Activated naive CD4-positive, alpha-beta T cell treated with anti-CD3 and anti-CD28 coated beads, Interleukin-2, amount 50 U/mL, for 72 hours (primary cell): ENCODE measurements around the gene SLC22A25. TPM values are rescaled to one million over a fixed set of nuclear protein-coding genes. Genes with fewer than 3 reads are reported as not detected.
"Not testable (repeated sequence)": the region's sequence is repeated elsewhere in the genome, so short reads cannot be mapped to it uniquely, and the experiment has no call there.

Experiments
- ATAC-seq, 2 donors: fragments of 150-1000 bp; cut with Tn5 transposase; 2 replicates each; pipeline ENCODE4 v1.10.0; 2021; ENCODE audit warnings: mild to moderate bottlenecking in 2 of 2, moderate library complexity in 2 of 2
- DNase-seq, 2 donors: peaks; one replicate each; pipeline ENCODE4 v3.0.0; 2021 to 2022; ENCODE audit warnings: low spot score in 2 of 2
- H3K27ac Mint-ChIP-seq, 2 donors: one replicate each; pipeline ENCODE4 v1.8.0; 2022; ENCODE audit warnings: mild to moderate bottlenecking in 2 of 2, mixed read lengths in 2 of 2
- H3K36me3 Mint-ChIP-seq, 2 donors: one replicate each; pipeline ENCODE4 v1.8.0; 2022; ENCODE audit warnings: mixed read lengths in 2 of 2
- H3K9me3 Mint-ChIP-seq, 2 donors: one replicate each; pipeline ENCODE4 v1.8.0; 2022; ENCODE audit warnings: mixed read lengths in 2 of 2
- total RNA-seq, 2 donors: library from RNA; stranded (reverse); gene quantifications; one replicate each; pipeline ENCODE4 v1.2.3, GENCODE V29; 2022

The SLC22A25 gene
- total RNA-seq, 2 donors from 2014 or later = not detected

GRCh38 chr11:63240791-63241379 is 2.5 kb downstream of the SLC22A25 start:
- ATAC-seq (no peak), DNase-seq (no peak)
- Mint-ChIP-seq H3K36me3 (peaks cover 6% of the 10 kb centered on the region in 2 donors), H3K9me3 (peaks cover 5 to 6% of the 10 kb centered on the region in 2 donors), H3K27ac (no peak overlapping the region)

- peaks cover 8 to 10% of the 10 kb centered on the region in 2 donors for H3K9me3 Mint-ChIP-seq
- ATAC-seq (no peak), DNase-seq (no peak)
- no peak overlapping the region for H3K27ac Mint-ChIP-seq
- peaks cover 6 to 12% of the 10 kb centered on the region in 2 donors for H3K36me3 Mint-ChIP-seq
These were observed 3.3 kb downstream of the SLC22A25 start for GRCh38 chr11:63240098-63240497.

GRCh38 chr11:63239254-63239653 is 4.1 kb downstream of the SLC22A25 start:
- ATAC-seq (no peak), DNase-seq (no peak)
- Mint-ChIP-seq H3K9me3 (peaks cover 13 to 14% of the 10 kb centered on the region in 2 donors), H3K27ac (no peak overlapping the region), H3K36me3 (peaks cover 6 to 16% of the 10 kb centered on the region in 2 donors)

GRCh38 chr11:63237413-63237812 is 6.0 kb downstream of the SLC22A25 start:
- peaks cover 15% of the 10 kb centered on the region in 2 donors for H3K9me3 Mint-ChIP-seq
- peaks cover 6 to 16% of the 10 kb centered on the region in 2 donors for H3K36me3 Mint-ChIP-seq
- DNase-seq = no peak
- H3K27ac Mint-ChIP-seq = no peak overlapping the region
- no peak for ATAC-seq

- H3K9me3 Mint-ChIP-seq = peaks cover 17 to 18% of the 10 kb centered on the region in 2 donors
- peaks cover 6 to 16% of the 10 kb centered on the region in 2 donors for H3K36me3 Mint-ChIP-seq
- not testable (repeated sequence) for ATAC-seq, DNase-seq, H3K27ac Mint-ChIP-seq
These were observed 7.6 kb downstream of the SLC22A25 start for GRCh38 chr11:63235471-63236461.

GRCh38 chr11:63229815-63230214 is 13.6 kb downstream of the SLC22A25 start:
- H3K27ac Mint-ChIP-seq = no peak overlapping the region
- DNase-seq = no peak
- peaks cover 0 to under 1% of the 10 kb centered on the region in 2 donors for H3K36me3 Mint-ChIP-seq
- H3K9me3 Mint-ChIP-seq = peaks cover 5 to 6% of the 10 kb centered on the region in 2 donors
- ATAC-seq = no peak

GRCh38 chr11:63227521-63228107 is 15.8 kb downstream of the SLC22A25 start:
- Mint-ChIP-seq H3K27ac (no peak overlapping the region), H3K36me3 (no peaks in the 10 kb centered on the region), H3K9me3 (peaks cover 3 to 4% of the 10 kb centered on the region in 2 donors)
- DNase-seq = no peak
- ATAC-seq = no peak

- DNase-seq (no peak), ATAC-seq (no peak)
- no peaks in the 10 kb centered on the region for H3K36me3 Mint-ChIP-seq
- no peak overlapping the region for H3K27ac Mint-ChIP-seq
- no peaks in the 10 kb centered on the region for H3K9me3 Mint-ChIP-seq
These were observed 16.8 kb downstream of the SLC22A25 start for GRCh38 chr11:63226488-63227114.

- DNase-seq (no peak), ATAC-seq (no peak)
- Mint-ChIP-seq H3K27ac (no peak overlapping the region), H3K9me3 (no peaks in the 10 kb centered on the region), H3K36me3 (no peaks in the 10 kb centered on the region)
These were observed 29.3 kb downstream of the SLC22A25 start for GRCh38 chr11:63214093-63214492.

GRCh38 chr11:63212742-63213141 is 30.7 kb downstream of the SLC22A25 start:
- no peaks in the 10 kb centered on the region for H3K36me3 Mint-ChIP-seq

GRCh38 chr11:63210111-63210510 is 33.3 kb downstream of the SLC22A25 start:
- H3K36me3 Mint-ChIP-seq = no peaks in the 10 kb centered on the region
- DNase-seq (no peak), ATAC-seq (no peak)
- H3K9me3 Mint-ChIP-seq = no peaks in the 10 kb centered on the region
- no peak overlapping the region for H3K27ac Mint-ChIP-seq

More at GRCh38 chr11:63212742-63213141, 30.7 kb downstream of the SLC22A25 start:
- DNase-seq (peak in 1 of 2 donors; percentile 20), ATAC-seq (no peak)
- H3K9me3 Mint-ChIP-seq = no peaks in the 10 kb centered on the region
- H3K27ac Mint-ChIP-seq = no peak overlapping the region

Other genes with a start within 250 kb of the SLC22A25 start
- not detected for gene SLC22A8, start 227.8 kb downstream of the SLC22A25 start, total RNA-seq
- not detected for gene SLC22A24, start 99.4 kb downstream of the SLC22A25 start, total RNA-seq
- not detected for gene SLC22A9, start 126.2 kb upstream of the SLC22A25 start, total RNA-seq
- not detected for gene PLAAT5, start 247.6 kb upstream of the SLC22A25 start, total RNA-seq